HCT116 (cell line): ENCODE results near the gene CCL7.

Source experiments
- CTCF ChIP-seq, 3 experiments: fragments of 200-600 bp in 1 of 3; sonication (generic) in 1 of 3; IDR thresholded peaks in 2 of 3; conservative IDR thresholded peaks in 1 of 3; 2 replicates each; pipeline ENCODE4 v1.5.1; 2012 to 2017; ENCODE audit warnings: low read depth in 2 of 3, low read length in 2 of 3, antibody characterized with exemption in 1 of 3, borderline replicate concordance in 1 of 3, control low read depth in 1 of 3, mild to moderate bottlenecking in 1 of 3, mixed read lengths in 1 of 3, mixed run types in 1 of 3, moderate library complexity in 1 of 3; ENCODE audit not compliant: insufficient read depth in 1 of 3
- EZH2 ChIP-seq: fragments of 200-600 bp; sonication (generic); IDR thresholded peaks from 2 replicates; pipeline ENCODE4 v1.6.1; 2017; ENCODE audit warnings: antibody characterized with exemption, mixed run types
- JUND ChIP-seq: IDR thresholded peaks from 2 replicates; pipeline ENCODE4 v1.6.1; 2012

GRCh38 chr17:34221411-34221810, 48.6 kb upstream of the CCL7 start:
- TF ChIP-seq EZH2 (no peak), JUND (no peak), CTCF (IDR thresholded peaks at IDR 0.05 in 2 of 3, conservative IDR thresholded peaks at IDR 0.05 in 1 of 3; ENCODE audit: borderline replicate concordance in 1 of 3, insufficient read depth in 1 of 3, low read depth in 2 of 3, low read length in 2 of 3) (no peak)
